SU-DHL-6 (cell line): ENCODE data around the gene DICER1.

Source experiments
- CTCF ChIP-seq: fragments of 200-600 bp; sonication (generic); IDR thresholded peaks from one replicate; pipeline ENCODE4 v1.5.1; 2017; ENCODE audit warnings: antibody characterized with exemption, mild to moderate bottlenecking, low read length, moderate library complexity; ENCODE audit not compliant: insufficient read depth, poor library complexity, severe bottlenecking
- EZH2phosphoT487 ChIP-seq: fragments of 200-600 bp; sonication (generic), shearing (Covaris generic); conservative IDR thresholded peaks from 2 replicates; pipeline ENCODE4 v1.6.1; 2018; ENCODE audit warnings: mild to moderate bottlenecking, antibody characterized with exemption, low read length, moderate library complexity, mixed read lengths

DNA sequence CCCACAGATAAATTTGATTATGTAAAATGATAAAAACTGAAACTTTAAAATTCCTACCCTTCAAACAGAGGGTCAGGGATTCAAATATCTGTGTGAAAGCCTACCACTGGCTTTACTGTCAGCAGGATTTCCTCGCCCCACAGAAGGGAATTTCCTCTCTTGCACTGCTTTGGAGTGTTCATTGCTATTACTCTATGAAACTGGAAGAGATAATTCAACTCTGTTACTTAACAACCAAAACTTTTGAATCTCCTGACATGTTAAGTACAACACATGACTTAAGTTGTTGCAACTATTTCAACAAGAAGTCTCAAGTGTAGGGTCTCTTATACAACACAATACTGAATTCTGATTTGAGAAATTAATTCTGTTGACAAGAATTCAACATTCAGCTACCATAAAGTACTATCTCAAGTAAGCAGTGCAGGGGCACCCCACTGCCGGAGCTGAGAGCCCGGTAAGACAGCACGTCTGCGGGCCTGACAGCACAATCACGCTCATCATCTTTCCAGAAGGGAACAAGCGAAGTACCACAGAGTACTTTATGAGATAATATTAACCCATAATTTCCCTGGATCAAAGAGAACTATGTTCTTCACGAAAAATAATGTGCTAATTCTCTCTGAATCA lies 22.9 kb downstream of the DICER1 start:
- TF ChIP-seq EZH2phosphoT487: no peak
- no peak for TF ChIP-seq CTCF
